ENCODE measurements around the gene ATP10A.

GRCh38 chr15:25792128-25792527 lies 71.0 kb downstream of the ATP10A start:
- no peak for TF ChIP-seq CTCF (IDR thresholded peaks at IDR 0.05)
- TF ChIP-seq POLR2A (IDR thresholded peaks at IDR 0.05), result no peak
